Raji (cell line): ENCODE measurements around the gene ASB13.

Experiments used
- POLR2A ChIP-seq: IDR thresholded peaks from 2 replicates; pipeline ENCODE4 v1.6.1; 2011; ENCODE audit warnings: low read depth, low read length, control low read depth; ENCODE audit not compliant: insufficient read depth

Gene ASB13

DNA sequence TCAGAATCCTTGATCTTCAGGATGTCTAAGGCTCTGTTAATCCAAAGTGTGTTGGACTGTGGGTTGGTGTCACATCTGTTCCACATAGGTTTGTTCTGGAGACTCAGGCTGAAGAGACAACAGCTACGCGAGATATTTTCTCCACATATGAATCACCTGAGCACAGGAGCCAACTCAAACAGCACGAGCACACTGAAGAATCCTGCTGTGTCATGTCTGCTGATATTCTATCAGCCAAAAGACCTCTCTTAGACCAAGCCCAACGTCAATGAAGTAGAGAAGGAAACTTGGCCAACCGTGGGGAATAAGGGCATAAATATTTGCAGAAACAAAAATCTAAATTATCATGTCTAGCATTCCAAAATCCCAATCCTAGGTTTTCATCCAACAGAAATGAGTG is 15.5 kb upstream of the ASB13 start:
- no peak for TF ChIP-seq POLR2A

DNA sequence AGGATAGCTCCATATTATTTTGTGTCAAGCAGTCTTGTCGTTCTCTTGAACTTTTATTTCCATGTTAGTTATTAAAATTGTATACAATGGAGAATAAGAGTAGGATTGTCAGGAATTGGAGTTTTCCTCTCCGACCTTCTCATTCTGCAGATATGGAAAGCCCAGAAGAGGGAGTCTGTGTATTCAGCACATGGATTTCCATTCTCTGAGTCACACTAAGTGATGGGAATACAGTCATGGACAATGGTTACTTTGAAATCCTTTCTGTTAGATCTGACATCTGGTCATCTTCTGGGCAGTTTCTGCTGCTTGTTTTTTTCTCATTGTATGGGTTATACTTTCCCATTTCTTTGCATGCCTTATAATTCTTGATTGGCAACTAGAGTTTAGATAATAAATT is 13.2 kb upstream of the ASB13 start:
- TF ChIP-seq POLR2A = no peak

DNA sequence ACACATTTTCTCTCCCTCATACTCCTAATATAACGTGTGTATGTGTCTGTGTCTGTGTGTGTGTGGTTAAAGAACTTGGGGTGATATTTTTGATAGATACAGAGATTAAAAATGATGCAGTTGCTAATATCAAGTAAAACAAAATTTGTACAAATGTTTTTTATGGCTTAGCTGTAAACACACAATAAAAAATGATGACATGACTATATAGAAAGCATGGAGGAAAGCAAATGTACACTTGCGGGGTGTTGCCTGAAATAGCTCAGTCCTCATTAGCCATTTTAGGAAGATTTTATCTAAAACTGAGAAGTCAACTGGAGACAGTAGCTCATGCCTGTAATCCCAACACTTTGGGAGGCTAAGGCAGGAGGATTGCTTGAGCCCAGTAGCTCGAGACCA is 12.6 kb upstream of the ASB13 start:
- TF ChIP-seq POLR2A = no peak

DNA sequence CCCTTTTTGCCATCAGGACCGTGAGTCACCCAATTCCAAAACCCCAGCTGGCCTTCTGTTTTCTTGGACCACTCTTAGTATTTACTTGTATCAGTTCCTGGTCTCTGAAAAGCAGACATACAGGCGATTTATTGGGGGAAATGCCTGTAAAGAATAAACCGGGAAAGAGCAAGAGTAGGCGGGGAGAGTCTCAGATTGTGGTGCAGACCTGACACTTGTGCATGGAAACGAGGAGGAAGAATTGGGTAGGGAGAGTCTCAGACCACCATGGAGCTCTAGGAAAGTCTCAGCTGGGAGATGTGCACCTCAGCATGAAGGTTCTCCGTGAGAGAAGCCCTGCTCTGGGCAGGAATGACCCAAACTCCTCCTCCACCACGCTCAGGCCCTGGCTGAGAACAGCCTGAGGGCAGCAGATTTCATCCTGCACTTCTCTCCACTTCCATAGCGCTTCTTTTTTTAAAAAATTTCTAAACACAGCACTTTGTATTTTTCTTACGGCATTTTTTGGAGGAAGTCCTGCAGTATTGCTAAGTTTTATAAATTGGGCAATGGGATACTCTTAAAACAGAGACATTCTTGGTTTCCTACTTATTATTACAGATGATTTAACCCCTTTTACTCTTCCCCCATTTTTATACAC is 12.1 kb upstream of the ASB13 start:
- no peak for TF ChIP-seq POLR2A

DNA sequence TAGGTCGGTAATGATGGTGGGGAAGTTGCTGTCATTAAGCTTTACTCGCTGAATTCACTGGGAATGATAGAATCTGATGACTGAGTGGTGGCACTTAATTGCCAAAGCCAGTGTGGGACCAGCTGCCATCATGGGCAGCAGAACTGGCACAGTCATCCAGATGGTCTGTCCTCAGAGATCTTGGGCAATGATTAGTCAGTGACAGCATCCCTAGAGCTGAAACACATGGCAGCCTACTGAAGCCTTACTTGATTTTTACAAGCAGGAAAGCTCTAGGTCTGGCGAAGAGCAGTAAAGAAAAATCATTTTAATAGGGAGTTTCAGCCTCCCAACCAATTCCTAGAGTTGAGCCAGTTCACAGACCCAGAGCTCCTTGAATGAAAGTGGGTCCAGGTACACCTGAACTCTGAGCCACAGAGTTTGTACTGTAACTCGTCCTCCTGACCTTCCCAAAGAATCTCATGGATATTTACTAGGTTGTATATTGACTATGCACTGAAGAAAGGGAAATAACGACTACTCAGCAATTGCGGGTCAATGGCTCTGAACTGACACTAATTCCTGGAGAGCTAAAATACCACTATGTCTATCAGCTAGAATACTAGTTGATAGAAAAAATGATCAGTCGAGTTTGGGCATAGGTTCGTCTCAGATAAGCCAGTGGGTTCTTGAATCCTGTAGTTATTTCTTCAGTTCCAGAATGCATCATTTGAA is 4.4 kb upstream of the ASB13 start:
- TF ChIP-seq POLR2A = no peak

DNA sequence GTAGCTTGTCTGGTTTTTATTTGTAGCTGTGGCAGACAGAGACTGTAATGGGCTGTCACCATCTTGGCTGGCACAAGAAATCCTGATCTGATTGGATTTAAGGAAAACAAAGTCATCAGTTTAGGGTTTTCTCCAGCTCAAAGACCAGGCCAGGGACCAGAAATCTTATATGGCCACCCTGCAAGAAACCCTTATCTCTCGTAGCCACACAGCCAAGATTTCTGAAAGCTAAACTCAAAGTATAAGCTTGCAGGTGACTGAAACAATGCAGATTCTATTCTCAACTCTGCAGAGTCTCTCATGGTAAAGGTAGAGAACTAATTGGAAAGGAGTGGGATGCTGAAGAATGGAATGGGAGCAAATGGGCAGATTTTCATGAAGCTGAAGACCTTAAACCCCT is 3.2 kb upstream of the ASB13 start:
- TF ChIP-seq POLR2A = no peak

DNA sequence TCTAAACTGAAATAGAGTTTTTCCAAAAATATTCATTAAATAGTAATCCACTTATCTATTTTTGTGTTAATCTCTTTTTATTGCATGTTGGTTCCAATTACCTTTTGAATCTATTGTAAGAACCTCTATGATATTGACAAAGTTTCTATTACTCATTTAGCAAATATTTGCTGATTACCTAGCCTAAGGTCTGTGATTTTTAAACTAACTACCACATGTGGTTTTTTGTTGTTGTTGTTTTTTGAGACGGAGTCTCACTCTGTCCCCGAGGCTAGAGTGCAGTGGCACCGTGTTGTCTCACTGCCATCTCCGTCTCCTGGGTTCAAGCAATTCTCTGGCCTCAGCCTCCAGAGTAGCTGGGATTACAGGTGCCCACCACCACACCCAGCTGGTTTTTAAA is 2.0 kb upstream of the ASB13 start:
- TF ChIP-seq POLR2A = no peak

DNA sequence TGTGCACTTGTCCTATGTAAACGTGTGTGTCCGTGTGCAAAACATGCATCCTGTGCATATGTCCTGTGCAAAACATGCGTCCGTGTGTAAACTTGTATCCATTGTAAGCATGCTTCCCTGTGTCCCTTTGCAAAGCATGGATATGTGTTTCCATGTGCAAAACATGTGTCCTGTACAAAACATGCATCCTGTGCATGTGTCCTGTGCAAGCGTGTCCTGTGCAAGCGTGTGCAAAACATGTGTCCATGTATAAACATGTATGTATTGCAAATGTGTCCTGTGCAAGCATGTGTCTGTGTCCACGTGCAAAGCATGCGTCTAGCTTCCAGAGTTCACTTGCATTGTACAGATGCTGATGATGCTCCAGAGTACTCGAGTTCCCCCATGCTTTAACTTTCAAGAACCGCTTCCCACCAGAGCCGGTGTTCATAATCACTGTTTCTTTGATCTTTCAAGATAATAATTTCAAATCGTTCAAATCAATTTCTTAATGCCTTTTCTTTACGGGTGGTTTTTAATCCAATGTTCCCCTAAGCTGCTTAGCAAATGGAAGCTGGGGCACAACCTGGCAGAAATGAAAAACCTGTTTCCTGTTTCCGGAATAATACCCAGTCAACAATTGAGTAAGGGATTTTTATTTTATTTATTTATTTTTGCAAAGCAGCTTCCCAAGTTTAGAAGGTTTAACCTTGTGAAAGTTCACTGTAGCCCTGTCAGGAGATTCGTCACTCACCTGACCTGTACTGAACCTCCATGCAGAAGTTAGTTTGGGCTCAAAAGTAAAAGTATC is 641 bp upstream of the ASB13 start:
- no peak for TF ChIP-seq POLR2A

DNA sequence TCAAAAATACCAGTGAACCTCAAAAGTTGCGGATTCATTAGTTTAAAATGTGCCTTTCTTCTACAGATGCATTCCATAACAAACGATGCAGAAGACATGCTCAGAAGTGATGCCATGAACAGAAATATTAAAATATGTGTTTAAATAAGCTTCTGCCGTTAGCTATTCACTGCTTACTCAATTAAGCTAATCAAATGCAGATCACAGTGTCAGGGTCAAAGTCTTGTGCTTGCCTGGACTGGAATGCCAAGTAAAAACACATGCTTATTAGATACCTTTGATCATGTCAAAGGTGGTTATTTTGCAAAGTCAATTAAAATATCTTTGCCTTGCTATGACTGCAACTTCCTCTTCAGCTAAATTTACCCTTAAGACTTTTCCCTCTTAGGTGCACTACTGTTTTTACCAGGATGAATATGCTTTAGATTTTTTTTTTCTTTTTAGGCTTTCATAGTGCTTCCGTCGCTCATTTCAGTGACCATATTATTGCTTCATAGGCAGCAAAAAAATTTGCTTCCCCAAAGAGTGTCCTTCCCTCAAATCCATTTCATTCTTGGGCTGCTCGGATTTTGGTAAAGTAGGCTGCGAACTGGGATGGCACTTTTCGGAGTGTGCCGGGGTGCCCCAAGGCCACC is 905 bp downstream of the ASB13 start:
- peak; percentile 2; the same call in 1 of the 2 replicates for TF ChIP-seq POLR2A

DNA sequence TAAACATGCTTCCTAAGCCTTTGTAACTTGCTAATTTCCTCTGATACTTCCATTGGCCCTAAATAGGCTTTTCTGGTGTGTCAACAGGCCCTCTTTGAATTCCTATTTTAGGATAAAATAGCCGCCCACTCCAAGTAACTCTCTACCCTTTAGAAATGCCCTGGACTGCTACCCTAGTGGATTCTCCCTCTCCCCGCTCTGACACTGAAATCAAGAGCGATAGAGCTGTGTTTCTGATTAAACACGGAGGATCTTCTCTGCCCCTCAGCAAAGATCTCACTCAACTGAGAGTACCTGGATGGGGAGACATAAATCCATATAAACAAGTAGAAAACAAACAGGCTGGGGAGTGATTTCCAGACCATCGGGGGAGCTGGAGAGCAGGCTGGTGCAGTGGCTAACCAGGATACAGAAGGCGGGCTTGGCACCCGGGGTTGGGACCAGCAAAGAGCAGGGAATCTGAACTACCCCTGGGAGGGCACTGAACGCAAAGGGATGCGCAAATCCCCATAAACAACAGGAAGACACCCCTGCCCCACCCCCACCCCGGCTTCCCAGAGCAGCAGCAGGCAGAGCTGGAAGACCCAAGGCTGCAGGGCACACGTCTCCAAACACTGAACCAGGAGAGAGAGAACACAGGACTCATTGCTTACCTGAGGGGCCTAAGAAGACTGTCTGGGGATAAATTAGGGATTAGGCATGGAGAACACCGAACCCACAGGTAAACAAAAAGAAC is 2.5 kb downstream of the ASB13 start:
- no peak for TF ChIP-seq POLR2A

DNA sequence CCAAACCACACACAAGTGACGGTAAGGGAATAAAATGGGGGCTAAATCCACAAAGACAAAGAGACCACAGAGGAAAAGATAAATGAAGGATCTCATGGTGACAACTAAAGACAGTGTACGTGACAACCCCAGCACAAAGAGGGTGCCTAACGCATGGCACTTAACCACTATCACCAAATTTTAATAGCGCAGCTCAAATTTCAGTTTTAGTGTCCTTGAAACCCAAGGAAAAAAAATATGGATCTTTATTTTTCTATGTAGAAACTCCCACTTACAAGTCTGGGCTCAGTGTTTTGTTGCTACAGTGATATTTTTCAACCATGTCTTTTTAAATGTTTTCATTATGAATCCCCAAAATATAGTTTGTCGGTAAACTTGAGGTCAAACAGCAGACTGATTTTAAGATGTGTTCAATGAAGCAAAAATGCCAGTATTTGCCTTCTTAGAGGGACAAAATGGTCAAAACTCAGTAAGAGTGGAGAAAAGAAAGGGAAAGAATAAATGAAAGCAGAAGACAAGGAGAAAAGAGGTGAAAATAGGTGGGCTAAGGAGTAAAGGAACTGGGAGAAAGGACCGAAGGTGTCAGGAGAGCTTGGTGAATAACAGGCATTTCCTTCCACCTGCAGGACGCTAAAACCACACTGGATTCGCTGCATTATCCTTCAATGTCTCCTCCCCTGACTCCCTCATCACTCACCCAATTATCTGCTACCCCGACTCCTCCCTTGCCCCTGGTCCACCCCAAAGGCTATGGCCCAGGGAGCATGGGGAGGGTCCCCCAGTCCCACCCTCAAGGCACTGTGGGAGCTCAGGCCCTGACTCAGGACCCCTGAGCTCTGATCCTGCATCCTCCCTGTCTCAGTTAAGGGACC is 3.5 kb downstream of the ASB13 start:
- TF ChIP-seq POLR2A = no peak

DNA sequence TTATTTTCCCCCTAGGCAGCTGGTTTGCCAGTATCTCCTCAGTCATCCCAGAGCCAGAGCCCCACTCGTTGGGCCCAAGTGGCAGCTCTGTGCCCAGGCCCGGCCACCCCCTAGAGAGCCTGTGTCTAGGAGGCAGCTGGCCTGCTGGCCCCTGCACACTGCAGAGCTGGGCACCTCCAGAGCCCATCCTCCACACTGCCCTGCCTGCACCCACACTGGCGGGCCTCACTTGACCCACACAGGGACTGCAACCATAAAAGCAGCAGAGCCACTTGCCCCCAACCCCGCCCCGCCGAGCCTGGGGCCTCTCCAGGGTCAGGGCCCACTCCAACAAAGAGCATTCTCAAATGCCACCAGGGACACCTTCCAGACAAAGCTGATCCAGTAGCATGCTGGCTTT is 5.4 kb downstream of the ASB13 start:
- no peak for TF ChIP-seq POLR2A

DNA sequence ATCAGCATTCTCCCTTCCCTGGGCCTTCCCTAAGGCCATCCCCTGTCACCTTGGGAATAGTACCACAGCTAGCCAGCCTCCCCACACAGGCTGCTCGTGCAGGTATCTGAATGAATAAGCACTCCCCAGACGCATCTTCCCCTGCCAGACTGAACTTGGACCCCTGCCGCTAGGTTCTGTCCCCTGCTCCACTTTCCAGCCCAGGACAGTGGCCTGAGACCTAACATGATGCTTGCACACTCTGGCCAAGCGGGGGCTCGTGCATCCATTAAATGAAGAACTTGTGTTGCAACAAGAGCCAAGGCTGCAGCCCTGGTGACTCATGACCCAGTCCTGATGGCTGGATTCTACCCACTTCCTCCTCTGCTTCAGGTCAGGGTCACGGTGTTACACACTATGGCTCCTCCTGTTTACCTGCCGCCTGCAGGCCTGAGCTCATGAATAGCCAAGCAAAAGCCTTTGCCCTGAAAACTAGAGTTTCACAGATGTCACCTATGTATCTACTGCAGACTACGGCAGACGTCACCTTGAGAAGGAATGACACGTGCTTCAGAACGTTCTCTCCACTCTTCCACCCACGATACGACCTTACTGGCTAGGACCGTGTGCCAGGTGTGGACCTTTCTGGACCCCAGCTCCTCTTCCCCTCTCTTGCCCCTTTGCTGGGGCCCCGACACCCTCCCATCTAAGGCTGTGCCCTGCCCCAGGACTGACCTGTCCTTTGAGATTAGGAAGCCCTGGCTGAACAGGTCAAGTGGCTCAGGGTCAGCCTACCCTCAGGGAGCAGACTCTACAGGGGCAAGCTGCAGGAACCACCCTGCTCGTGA is 6.5 kb downstream of the ASB13 start:
- TF ChIP-seq POLR2A = peak; percentile 35; the same call in 1 of the 2 replicates

DNA sequence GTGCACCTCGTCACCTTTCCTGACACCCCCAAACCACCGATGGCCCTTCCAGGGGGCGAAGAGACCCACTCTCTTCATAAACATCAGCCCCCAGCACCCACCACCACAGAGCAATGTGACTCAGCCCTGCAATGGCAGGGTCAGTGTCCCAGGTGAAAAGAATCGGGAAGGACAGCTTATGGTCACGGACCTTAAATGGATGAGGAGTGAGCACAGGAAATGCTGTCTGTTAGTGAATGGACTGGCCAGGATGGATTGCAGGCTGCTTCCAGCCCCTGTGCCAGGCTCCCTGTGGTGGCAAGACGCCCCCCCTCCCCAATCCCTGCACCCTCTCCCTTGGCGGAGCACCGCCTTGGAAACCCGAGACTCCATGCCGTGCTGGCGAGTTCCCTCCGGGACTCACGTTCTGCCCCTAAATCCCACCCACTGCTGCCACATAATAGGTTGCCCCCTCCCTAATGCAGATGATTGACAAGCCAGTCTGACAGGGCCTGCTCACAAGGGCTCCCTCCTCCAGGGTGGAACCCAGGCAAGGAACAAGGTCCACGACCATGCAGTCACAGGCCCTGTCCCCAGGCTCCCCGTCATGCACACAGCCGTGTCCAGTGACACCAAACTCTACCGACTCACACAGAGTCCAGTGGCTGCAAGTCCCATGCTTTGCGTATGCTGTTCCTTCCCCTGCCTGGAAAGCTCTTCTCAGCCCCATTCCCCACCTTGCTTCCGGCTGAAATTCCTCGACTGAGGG is 7.3 kb downstream of the ASB13 start:
- TF ChIP-seq POLR2A = no peak
